BLaER1 (cell line): ENCODE results near the gene GPR34.
"Not testable (repeated sequence)": the region's sequence is repeated elsewhere in the genome, so short reads cannot be mapped to it uniquely, and the experiment has no call there.

Experiments
- H3K27ac ChIP-seq: shearing (Covaris generic); formaldehyde crosslinking; 2 replicates; pipeline ENCODE4 v1.8.1; 2022
- H3K27me3 ChIP-seq: shearing (Covaris generic); formaldehyde crosslinking; 2 replicates; pipeline ENCODE4 v1.8.1; 2022
- H3K36me3 ChIP-seq: shearing (Covaris generic); formaldehyde crosslinking; 2 replicates; pipeline ENCODE4 v1.8.1; 2022
- H3K4me1 ChIP-seq: shearing (Covaris generic); formaldehyde crosslinking; 2 replicates; pipeline ENCODE4 v1.8.1; 2022
- H3K4me2 ChIP-seq: shearing (Covaris generic); formaldehyde crosslinking; 2 replicates; pipeline ENCODE4 v1.8.1; 2022
- H3K4me3 ChIP-seq: shearing (Covaris generic); formaldehyde crosslinking; 2 replicates; pipeline ENCODE4 v1.8.1; 2022
- H3K9ac ChIP-seq: shearing (Covaris generic); formaldehyde crosslinking; 2 replicates; pipeline ENCODE4 v1.8.1; 2022
- H3K9me3 ChIP-seq: shearing (Covaris generic); formaldehyde crosslinking; 2 replicates; pipeline ENCODE4 v1.8.1; 2022
- H4K20me1 ChIP-seq: shearing (Covaris generic); formaldehyde crosslinking; 2 replicates; pipeline ENCODE4 v1.8.1; 2022
- Cebpa-rat ChIP-seq: shearing (Covaris generic); IDR thresholded peaks from 2 replicates; pipeline ENCODE4 v1.8.1; 2022

Gene GPR34

GRCh38 chrX:41667631-41668030, 21.1 kb upstream of the GPR34 start:
- Histone ChIP-seq H3K9ac (no peak overlapping the region), H3K27ac (no peak overlapping the region), H3K4me1 (no peaks in the 10 kb centered on the region), H3K27me3 (peaks cover 93% of the 10 kb centered on the region), H3K36me3 (no peaks in the 10 kb centered on the region), H3K4me2 (no peak overlapping the region), H3K9me3 (no peaks in the 10 kb centered on the region), H3K4me3 (no peak overlapping the region), H4K20me1 (0 out of 2 replicates have a peak, but pooled peaks cover 4% of the 10 kb centered on the region)
- no peak for TF ChIP-seq Cebpa-rat

- Histone ChIP-seq H3K4me2 (no peak overlapping the region), H3K9me3 (no peaks in the 10 kb centered on the region), H4K20me1 (0 out of 2 replicates have a peak, but pooled peaks cover 4% of the 10 kb centered on the region), H3K4me3 (no peak overlapping the region), H3K4me1 (no peaks in the 10 kb centered on the region), H3K9ac (no peak overlapping the region), H3K27ac (no peak overlapping the region), H3K36me3 (no peaks in the 10 kb centered on the region), H3K27me3 (peaks cover 92% of the 10 kb centered on the region)
- TF ChIP-seq Cebpa-rat: no peak
Measured at GRCh38 chrX:41670112-41670511, 18.7 kb upstream of the GPR34 start.

GRCh38 chrX:41671082-41671481, 17.7 kb upstream of the GPR34 start:
- Histone ChIP-seq H3K27ac (no peak overlapping the region), H3K27me3 (peaks cover 93% of the 10 kb centered on the region), H4K20me1 (0 out of 2 replicates have a peak, but pooled peaks cover 4% of the 10 kb centered on the region), H3K9me3 (no peaks in the 10 kb centered on the region), H3K36me3 (no peaks in the 10 kb centered on the region), H3K4me1 (no peaks in the 10 kb centered on the region), H3K9ac (no peak overlapping the region), H3K4me2 (no peak overlapping the region), H3K4me3 (no peak overlapping the region)
- no peak for TF ChIP-seq Cebpa-rat

- H3K4me2 ChIP-seq: no peak overlapping the region
- H4K20me1 ChIP-seq: 0 out of 2 replicates have a peak, but pooled peaks cover 4% of the 10 kb centered on the region
- H3K36me3 ChIP-seq: no peaks in the 10 kb centered on the region
- no peak overlapping the region for H3K4me3 ChIP-seq
- peaks cover 94% of the 10 kb centered on the region for H3K27me3 ChIP-seq
- no peaks in the 10 kb centered on the region for H3K4me1 ChIP-seq
- no peak overlapping the region for H3K27ac ChIP-seq
- TF ChIP-seq Cebpa-rat: no peak
- H3K9me3 ChIP-seq: no peaks in the 10 kb centered on the region
- H3K9ac ChIP-seq: no peak overlapping the region
Measured at GRCh38 chrX:41672643-41673042, 16.1 kb upstream of the GPR34 start.

DNA sequence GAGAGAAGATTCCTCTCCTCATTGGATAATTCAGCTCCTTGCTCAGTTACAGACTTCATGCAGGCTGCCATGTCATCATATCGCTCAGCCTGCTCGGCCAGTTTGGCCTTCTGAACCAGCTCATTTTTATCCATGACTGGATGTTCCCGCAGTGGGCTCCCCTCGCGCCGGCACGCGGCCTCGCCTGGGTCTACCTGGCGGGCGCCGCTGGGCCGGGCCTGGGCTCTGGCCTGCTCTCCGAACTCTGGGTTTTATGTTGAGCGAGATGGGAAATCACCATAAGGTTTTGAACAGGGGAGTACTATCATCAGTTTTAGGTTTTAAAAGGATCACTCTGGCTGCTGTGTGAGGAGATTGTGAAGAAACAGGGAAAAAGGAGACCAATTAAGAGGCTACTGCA, 12.4 kb upstream of the GPR34 start:
- H3K9ac ChIP-seq, H3K4me1 ChIP-seq, H3K4me2 ChIP-seq, H3K36me3 ChIP-seq, H3K27ac ChIP-seq, H4K20me1 ChIP-seq, H3K4me3 ChIP-seq, H3K9me3 ChIP-seq: not testable (repeated sequence)
- H3K27me3 ChIP-seq: peaks cover 73% of the 10 kb centered on the region

- TF ChIP-seq Cebpa-rat: no peak
- no peak overlapping the region for H3K4me2 ChIP-seq
Measured at GRCh38 chrX:41677183-41678060, 11.4 kb upstream of the GPR34 start.

GRCh38 chrX:41684138-41684537, 4.6 kb upstream of the GPR34 start:
- Histone ChIP-seq H3K4me1 (no peaks in the 10 kb centered on the region), H3K27me3 (peaks cover 77% of the 10 kb centered on the region), H3K4me3 (no peak overlapping the region), H3K9ac (no peak overlapping the region), H3K4me2 (no peak overlapping the region), H4K20me1 (peaks cover 6% of the 10 kb centered on the region; the same call in 1 of the 2 replicates), H3K9me3 (no peaks in the 10 kb centered on the region; the same call in 1 of the 2 replicates), H3K27ac (no peak overlapping the region), H3K36me3 (no peaks in the 10 kb centered on the region)
- no peak for TF ChIP-seq Cebpa-rat

More at GRCh38 chrX:41677183-41678060, 11.4 kb upstream of the GPR34 start:
- Histone ChIP-seq H3K27me3 (peaks cover 72% of the 10 kb centered on the region), H3K4me1 (no peaks in the 10 kb centered on the region), H3K4me3 (no peak overlapping the region), H3K36me3 (no peaks in the 10 kb centered on the region), H4K20me1 (no peaks in the 10 kb centered on the region; the same call in 1 of the 2 replicates), H3K9me3 (no peaks in the 10 kb centered on the region; the same call in 1 of the 2 replicates), H3K9ac (no peak overlapping the region), H3K27ac (no peak overlapping the region)

- TF ChIP-seq Cebpa-rat: no peak
Measured at GRCh38 chrX:41684940-41685339, 3.8 kb upstream of the GPR34 start.

DNA sequence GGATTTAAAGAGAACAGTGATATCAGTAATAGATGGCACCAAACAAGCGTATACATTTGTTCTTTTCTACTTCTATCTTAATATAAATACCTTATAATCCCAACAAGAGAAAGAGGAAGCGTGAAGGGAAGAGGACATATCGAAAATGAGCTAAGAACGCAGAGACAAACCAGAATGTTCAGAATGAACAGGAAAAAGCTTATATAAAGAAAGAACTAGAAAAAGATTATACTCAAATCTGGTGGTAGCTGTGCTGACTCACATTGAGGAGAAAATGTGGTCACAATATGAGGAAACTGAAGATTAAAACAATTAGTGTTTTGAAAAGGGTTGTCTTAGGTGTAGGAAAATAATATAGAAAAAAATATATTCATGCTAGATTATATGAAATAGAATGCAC, 2.0 kb upstream of the GPR34 start:
- no peak overlapping the region for H3K4me3 ChIP-seq
- H3K36me3 ChIP-seq: no peaks in the 10 kb centered on the region
- H3K4me1 ChIP-seq: no peaks in the 10 kb centered on the region
- H4K20me1 ChIP-seq: peaks cover 6% of the 10 kb centered on the region; the same call in 1 of the 2 replicates
- no peak overlapping the region for H3K27ac ChIP-seq
- no peaks in the 10 kb centered on the region for H3K9me3 ChIP-seq
- no peak overlapping the region for H3K4me2 ChIP-seq
- TF ChIP-seq Cebpa-rat: no peak
- H3K27me3 ChIP-seq: peaks cover 89% of the 10 kb centered on the region
- no peak overlapping the region for H3K9ac ChIP-seq

More at GRCh38 chrX:41684940-41685339, 3.8 kb upstream of the GPR34 start:
- Histone ChIP-seq H3K9me3 (no peaks in the 10 kb centered on the region; the same call in 1 of the 2 replicates), H3K4me1 (no peaks in the 10 kb centered on the region), H3K27me3 (peaks cover 78% of the 10 kb centered on the region), H3K36me3 (no peaks in the 10 kb centered on the region), H4K20me1 (peaks cover 6% of the 10 kb centered on the region; the same call in 1 of the 2 replicates), H3K4me2 (no peak overlapping the region), H3K4me3 (no peak overlapping the region), H3K9ac (no peak overlapping the region), H3K27ac (no peak overlapping the region)

DNA sequence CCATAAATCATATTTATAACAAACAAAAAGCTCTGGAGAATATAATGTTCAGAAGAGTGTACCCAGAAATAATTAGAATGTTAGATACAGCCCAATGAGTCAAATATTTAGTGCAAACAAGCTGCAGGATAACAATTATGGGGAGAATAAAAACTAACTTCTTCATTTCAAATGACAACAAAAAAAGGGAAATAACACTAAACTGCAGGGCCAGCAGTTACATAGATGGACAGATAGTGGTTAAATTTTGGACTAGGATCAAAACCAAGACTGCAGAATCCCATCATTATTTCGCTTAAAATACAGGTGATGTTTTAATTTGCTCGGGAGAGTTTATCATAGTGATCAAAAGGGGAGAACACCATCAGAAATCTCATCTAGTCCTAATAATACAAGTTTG, 617 bp upstream of the GPR34 start:
- H3K27me3 ChIP-seq: peaks cover 90% of the 10 kb centered on the region
- no peaks in the 10 kb centered on the region for H3K9me3 ChIP-seq
- no peak overlapping the region for H3K4me3 ChIP-seq
- no peak overlapping the region for H3K9ac ChIP-seq
- TF ChIP-seq Cebpa-rat: no peak
- H4K20me1 ChIP-seq: peaks cover 4% of the 10 kb centered on the region; the same call in 1 of the 2 replicates
- no peaks in the 10 kb centered on the region for H3K4me1 ChIP-seq
- no peaks in the 10 kb centered on the region for H3K36me3 ChIP-seq
- no peak overlapping the region for H3K27ac ChIP-seq
- no peak overlapping the region for H3K4me2 ChIP-seq
